IMR-90 (cell line): Measurements from ENCODE around the gene CLEC2B. TPM values are rescaled to one million over a fixed set of nuclear protein-coding genes. Genes with fewer than 3 reads are reported as not detected.

Experiments used
- ATAC-seq: fragments of 200-7000 bp; cut with Tn5 transposase; 2 replicates; pipeline ENCODE4 v1.9.1; 2020; ENCODE audit warnings: low read depth, mild to moderate bottlenecking, moderate library complexity
- BruUV-seq: library from RNA; stranded (reverse); fragments of 400-500 nt; replicated peaks from 2 replicates; lab custom pipeline; 2021; lab: Mats Ljungman, UMichigan
- CTCF ChIA-PET: fragments of 300-600 bp; formaldehyde crosslinking; extraction: SDS; loops from one replicate; lab custom pipeline; 2021; ENCODE audit warnings: antibody characterized with exemption; lab: Yijun Ruan, JAX
- POLR2A ChIA-PET: fragments of 300-600 bp; sonication (Branson Sonifier 250); formaldehyde crosslinking; loops from one replicate; lab custom pipeline; 2022; ENCODE audit warnings: antibody characterized with exemption; ENCODE audit not compliant: unreplicated experiment; lab: Charles Lee
- DNase-seq: peaks from one replicate; pipeline ENCODE4 v3.0.0; 2013
- H2AFZ ChIP-seq: replicated peaks from 2 replicates; pipeline ENCODE3; 2013; ENCODE audit warnings: low read length, mild to moderate bottlenecking; ENCODE audit not compliant: poor library complexity
- H2AK5ac ChIP-seq: 2 replicates; pipeline ENCODE4 v1.6.1; 2013; ENCODE audit warnings: low read depth, low read length, inconsistent platforms
- H2AK9ac ChIP-seq: replicated peaks from 2 replicates; pipeline ENCODE3; 2013; ENCODE audit warnings: mild to moderate bottlenecking, low read depth, low read length, moderate library complexity; ENCODE audit not compliant: poor library complexity
- H2BK120ac ChIP-seq: 2 replicates; pipeline ENCODE4 v1.6.1; 2013; ENCODE audit warnings: low read depth, low read length, inconsistent platforms
- H2BK15ac ChIP-seq: 3 replicates; pipeline ENCODE4 v1.6.1; 2013; ENCODE audit warnings: low read depth, low read length, inconsistent platforms
- H2BK20ac ChIP-seq: 2 replicates; pipeline ENCODE4 v1.6.1; 2013; ENCODE audit warnings: low read depth, mild to moderate bottlenecking, inconsistent platforms, low read length, moderate library complexity
- H2BK5ac ChIP-seq: 2 replicates; pipeline ENCODE4 v1.6.1; 2013; ENCODE audit warnings: mild to moderate bottlenecking, low read depth, low read length, inconsistent platforms; ENCODE audit not compliant: poor library complexity, severe bottlenecking
- H3K14ac ChIP-seq: replicated peaks from 2 replicates; pipeline ENCODE4 v1.6.1; 2013; ENCODE audit warnings: low read depth, low read length, inconsistent platforms
- H3K18ac ChIP-seq: 2 replicates; pipeline ENCODE4 v1.6.1; 2013; ENCODE audit warnings: low read depth, low read length, control low read depth
- H3K23ac ChIP-seq: 2 replicates; pipeline ENCODE4 v1.6.1; 2013; ENCODE audit warnings: low read depth, low read length, inconsistent platforms
- H3K27ac ChIP-seq: 2 replicates; pipeline ENCODE4 v1.5.1; 2013; ENCODE audit warnings: mild to moderate bottlenecking, control low read depth, low read length; ENCODE audit not compliant: insufficient read depth
- H3K27me3 ChIP-seq: 2 replicates; pipeline ENCODE4 v1.6.1; 2013; ENCODE audit warnings: low read length; ENCODE audit not compliant: control insufficient read depth, insufficient read depth
- H3K36me3 ChIP-seq: 2 replicates; pipeline ENCODE4 v1.6.1; 2013; ENCODE audit warnings: low read length, mixed read lengths; ENCODE audit not compliant: control insufficient read depth, insufficient read depth
- H3K4ac ChIP-seq: 2 replicates; pipeline ENCODE4 v1.6.1; 2013; ENCODE audit warnings: low read depth, low read length, inconsistent platforms
- H3K4me1 ChIP-seq: 2 replicates; pipeline ENCODE4 v1.6.1; 2013; ENCODE audit warnings: low read length, mixed read lengths; ENCODE audit not compliant: control insufficient read depth, insufficient read depth
- H3K4me2 ChIP-seq: 2 replicates; pipeline ENCODE4 v1.6.1; 2013; ENCODE audit warnings: low read depth, mild to moderate bottlenecking, control low read depth, low read length, moderate library complexity
- H3K4me3 ChIP-seq: 2 replicates; pipeline ENCODE4 v1.5.1; 2013; ENCODE audit warnings: low read depth, mild to moderate bottlenecking, control low read depth, low read length, moderate library complexity; ENCODE audit not compliant: insufficient read depth
- H3K56ac ChIP-seq: 2 replicates; pipeline ENCODE4 v1.6.1; 2013; ENCODE audit warnings: low read length, inconsistent platforms; ENCODE audit not compliant: insufficient read depth; ENCODE audit errors: extremely low read depth
- H3K79me1 ChIP-seq, 2 experiments: 2 replicates each; pipeline ENCODE4 v1.6.1; 2013; ENCODE audit warnings: low read length in 2 of 2, inconsistent platforms in 1 of 2, low read depth in 1 of 2
- H3K9ac ChIP-seq: 2 replicates; pipeline ENCODE4 v1.6.1; 2013; ENCODE audit warnings: low read depth, low read length, control low read depth
- H3K9me1 ChIP-seq: 2 replicates; pipeline ENCODE4 v1.6.1; 2013; ENCODE audit warnings: low read length, inconsistent platforms; ENCODE audit not compliant: insufficient read depth
- H3K9me3 ChIP-seq: 2 replicates; pipeline ENCODE4 v1.6.1; 2013; ENCODE audit warnings: low read length; ENCODE audit not compliant: control insufficient read depth, insufficient read depth
- H4K20me1 ChIP-seq: 2 replicates; pipeline ENCODE4 v1.6.1; 2013; ENCODE audit warnings: low read length, inconsistent platforms; ENCODE audit not compliant: insufficient read depth
- H4K5ac ChIP-seq: 2 replicates; pipeline ENCODE4 v1.6.1; 2013; ENCODE audit warnings: mild to moderate bottlenecking, low read depth, low read length, control low read depth
- H4K8ac ChIP-seq, 2 experiments: 2 replicates each; pipeline ENCODE4 v1.6.1; 2013; ENCODE audit warnings: low read depth in 2 of 2, low read length in 2 of 2, control low read depth in 1 of 2, inconsistent platforms in 1 of 2
- H4K91ac ChIP-seq: 2 replicates; pipeline ENCODE4 v1.6.1; 2013; ENCODE audit warnings: low read depth, low read length, inconsistent platforms; ENCODE audit not compliant: insufficient read depth
- BHLHE40 ChIP-seq: fragments of 150-350 bp; IDR thresholded peaks from 2 replicates; pipeline ENCODE4 v1.6.1; 2016; ENCODE audit warnings: mild to moderate bottlenecking, low read depth, low read length
- CEBPB ChIP-seq: IDR thresholded peaks from 2 replicates; pipeline ENCODE4 v1.6.1; 2012; ENCODE audit warnings: low read depth, low read length, improper control_type of control experiment
- CHD1 ChIP-seq: IDR thresholded peaks from 2 replicates; pipeline ENCODE4 v1.6.1; 2012; ENCODE audit warnings: low read depth, low read length, improper control_type of control experiment
- CTCF ChIP-seq: conservative IDR thresholded peaks from 2 replicates; pipeline ENCODE4 v1.5.1; 2012; ENCODE audit warnings: mild to moderate bottlenecking, low read depth, low read length, improper control_type of control experiment
- ELK1 ChIP-seq: fragments of 150-350 bp; IDR thresholded peaks from 2 replicates; pipeline ENCODE4 v1.6.1; 2016; ENCODE audit warnings: low read depth, mild to moderate bottlenecking, low read length, moderate library complexity, borderline replicate concordance
- FOS ChIP-seq: fragments of 150-350 bp; IDR thresholded peaks from 2 replicates; pipeline ENCODE4 v1.6.1; 2016; ENCODE audit warnings: low read depth, low read length
- MAFK ChIP-seq: IDR thresholded peaks from 2 replicates; pipeline ENCODE4 v1.6.1; 2012; ENCODE audit warnings: low read depth, low read length, improper control_type of control experiment
- MAZ ChIP-seq: IDR thresholded peaks from 2 replicates; pipeline ENCODE4 v1.6.1; 2012; ENCODE audit warnings: low read depth, mild to moderate bottlenecking, low read length, improper control_type of control experiment, moderate library complexity, borderline replicate concordance
- MXI1 ChIP-seq: IDR thresholded peaks from 2 replicates; pipeline ENCODE4 v1.6.1; 2012; ENCODE audit warnings: low read depth, mild to moderate bottlenecking, low read length, moderate library complexity, borderline replicate concordance
- NFE2L2 ChIP-seq: fragments of 150-350 bp; IDR thresholded peaks from 2 replicates; pipeline ENCODE4 v1.6.1; 2016; ENCODE audit warnings: low read depth, mild to moderate bottlenecking, low read length
- POLR2A ChIP-seq: IDR thresholded peaks from 2 replicates; pipeline ENCODE4 v1.6.1; 2012; ENCODE audit warnings: mild to moderate bottlenecking, low read depth, low read length
- RAD21 ChIP-seq: IDR thresholded peaks from 2 replicates; pipeline ENCODE4 v1.6.1; 2012; ENCODE audit warnings: low read length, improper control_type of control experiment
- RCOR1 ChIP-seq: IDR thresholded peaks from 2 replicates; pipeline ENCODE4 v1.6.1; 2012; ENCODE audit warnings: mild to moderate bottlenecking, low read length, improper control_type of control experiment; ENCODE audit not compliant: insufficient replicate concordance
- RFX5 ChIP-seq: IDR thresholded peaks from 2 replicates; pipeline ENCODE4 v1.8.0; 2012; ENCODE audit warnings: low read depth, mild to moderate bottlenecking, low read length, moderate library complexity
- SMC3 ChIP-seq: fragments of 150-350 bp; IDR thresholded peaks from 2 replicates; pipeline ENCODE4 v1.6.1; 2016; ENCODE audit warnings: low read depth, mild to moderate bottlenecking, antibody characterized with exemption, low read length, moderate library complexity
- USF2 ChIP-seq: fragments of 150-350 bp; IDR thresholded peaks from 2 replicates; pipeline ENCODE4 v1.6.1; 2017; ENCODE audit warnings: mild to moderate bottlenecking, antibody characterized with exemption, low read length, low read depth
- WGBS, 2 experiments: methylation state at CpG; one replicate each; pipeline versions ENCODE4 v1.1.5 to v1.1.7; 2013; ENCODE audit warnings: missing lambda C conversion rate in 2 of 2; ENCODE audit not compliant: insufficient read length in 1 of 2; ENCODE audit errors: extremely low coverage in 2 of 2; 5-methylcytosine and 5-hydroxymethylcytosine counted together
- dilution Hi-C: fragments of 300-500 bp; cut with HindIII; formaldehyde crosslinking; loops from one replicate; pipeline ENCODE4 v1.14.3; 2018; ENCODE audit warnings: low sequenced_read_pairs; ENCODE audit not compliant: unreplicated experiment
- in situ Hi-C: fragments of 300-500 bp; cut with MboI; formaldehyde crosslinking; loops from 3 replicates; pipeline ENCODE4 v1.14.3; 2019; ENCODE audit warnings: low sequenced_read_pairs, inconsistent platforms, mixed read lengths
- intact Hi-C: fragments of 100-400 bp; cut with micrococcal nuclease; formaldehyde crosslinking; loops from 2 replicates; pipeline ENCODE4 v1.10.0; 2022
- polyA plus RNA-seq, 3 experiments: library from polyadenylated mRNA; depleted of rRNA; stranded (reverse); fragments of >200 nt; gene quantifications; 2 replicates each; pipeline ENCODE4 v1.2.3, GENCODE V29; 2012; ENCODE audit warnings: low replicate concordance in 1 of 3
- total RNA-seq: library from RNA; depleted of rRNA; stranded (reverse); fragments of >200 nt; gene quantifications from 2 replicates; pipeline ENCODE4 v1.2.3, GENCODE V29; 2012

CLEC2B gene
- total and polyA plus RNA-seq, 2 of the 4 experiments (the other 2 are of a cell fraction): 0.18 to 0.31 TPM

DNA sequence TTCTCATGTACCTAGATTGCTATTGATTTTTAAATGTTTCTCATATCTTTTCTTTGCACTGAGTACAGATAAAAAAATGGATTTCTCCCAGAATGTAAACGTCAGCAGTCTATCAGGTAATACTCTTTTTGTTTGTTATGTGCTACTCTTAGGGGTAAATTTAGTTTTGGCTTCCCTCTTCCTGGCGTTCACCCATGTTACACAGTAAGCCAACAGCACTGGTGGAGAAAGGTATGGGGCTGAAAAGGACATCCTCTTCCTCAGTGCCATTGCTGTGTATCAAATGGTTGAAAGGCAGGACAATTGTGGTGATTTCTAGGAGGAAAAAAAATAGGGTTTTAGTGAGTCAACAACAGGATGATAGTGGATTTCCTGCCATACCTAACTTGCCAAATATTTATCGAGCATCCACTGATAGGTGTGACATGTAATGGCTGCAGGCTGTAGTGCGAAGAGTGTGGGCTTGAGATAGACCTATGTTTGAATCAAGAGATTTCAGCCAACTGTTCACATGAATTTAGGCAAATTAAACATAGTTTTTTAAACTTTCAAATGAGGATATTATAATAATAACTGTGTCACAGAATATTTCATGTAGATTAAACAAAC lies 19.6 kb upstream of the CLEC2B start:
- Histone ChIP-seq H3K9me1 (no peaks in the 10 kb centered on the region), H2BK5ac (no peak overlapping the region), H2BK120ac (no peak overlapping the region), H3K4me2 (no peak overlapping the region), H3K23ac (no peak overlapping the region), H2BK20ac (no peak overlapping the region), H4K20me1 (no peaks in the 10 kb centered on the region), H4K91ac (no peak overlapping the region), H3K56ac (no peak overlapping the region), H3K27ac (no peak overlapping the region), H2AK9ac (no peak overlapping the region), H3K18ac (no peak overlapping the region), H3K4ac (no peak overlapping the region), H2AK5ac (no peak overlapping the region), H4K5ac (no peak overlapping the region), H4K8ac (no peak overlapping the region), H3K36me3 (no peaks in the 10 kb centered on the region), H2AFZ (no peak overlapping the region), H3K27me3 (no peaks in the 10 kb centered on the region), H3K4me3 (no peak overlapping the region), H3K4me1 (no peaks in the 10 kb centered on the region), H2BK15ac (no peak overlapping the region), H3K9ac (no peak overlapping the region), H3K79me1 (no peaks in the 10 kb centered on the region), H3K14ac (no peak overlapping the region), H3K9me3 (no peaks in the 10 kb centered on the region)
- in situ Hi-C loops: no loop called here
- ATAC-seq (no peak), DNase-seq (no peak)
- TF ChIP-seq MXI1 (no peak), RFX5 (no peak), POLR2A (no peak), MAZ (no peak), ELK1 (no peak), CHD1 (no peak), USF2 (no peak), FOS (no peak), BHLHE40 (no peak), RCOR1 (no peak), CTCF (no peak), SMC3 (no peak), RAD21 (no peak), CEBPB (no peak), NFE2L2 (no peak), MAFK (no peak)
- no TSS peak for BruUV-seq
- ChIA-PET CTCF (no interaction called here), POLR2A (no interaction called here)
- WGBS, 2 experiments: no CpG with 5 or more reads among the region's 4 CpGs
- intact Hi-C loops: no loop called here
- dilution Hi-C loops: no loop called here
